ENCODE data around the gene WAC. TPM values are rescaled to one million over a fixed set of nuclear protein-coding genes. Genes with fewer than 3 reads are reported as not detected.
A peak's percentile ranks its signal among the peaks of the same experiment; 100 is the strongest.

The WAC gene
- total RNA-seq, 1 donor from 2014 or later = 97.7 TPM

DNA sequence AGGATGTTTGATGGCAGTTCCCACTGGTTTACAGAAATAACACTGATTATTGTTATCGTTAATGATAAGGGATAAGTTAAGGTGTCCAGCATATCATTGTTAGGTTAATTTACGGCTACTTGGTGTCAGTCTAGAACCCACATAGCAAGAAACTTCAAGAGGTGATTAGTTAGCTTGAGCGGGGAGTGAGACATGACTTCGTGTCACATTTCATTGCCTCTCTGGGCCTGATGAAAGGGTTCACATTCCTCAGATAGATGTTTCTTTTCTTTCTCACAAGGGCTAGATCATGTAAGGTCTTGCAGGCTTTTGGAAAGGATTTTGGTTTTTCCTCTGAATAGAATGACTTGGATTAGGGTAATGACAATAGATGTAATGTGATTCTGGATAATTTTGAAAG lies 26.7 kb downstream of the WAC start:
- H3K27ac Mint-ChIP-seq (ENCODE audit: unreplicated experiment) = peak overlapping the region; percentile 39
- no peak overlapping the region for H3K4me3 Mint-ChIP-seq (ENCODE audit: unreplicated experiment)
- H3K36me3 Mint-ChIP-seq (ENCODE audit: low read depth) = peaks cover 20% of the 10 kb centered on the region
- no peaks in the 10 kb centered on the region for H3K27me3 Mint-ChIP-seq (ENCODE audit: low read depth)
- H3K9me3 Mint-ChIP-seq (ENCODE audit: low read depth) = no peaks in the 10 kb centered on the region
- peaks cover 74% of the 10 kb centered on the region for H3K4me1 Mint-ChIP-seq (ENCODE audit: low read depth)
- no peak for DNase-seq (ENCODE audit: low spot score)
- TF ChIP-seq, protein P1, sequence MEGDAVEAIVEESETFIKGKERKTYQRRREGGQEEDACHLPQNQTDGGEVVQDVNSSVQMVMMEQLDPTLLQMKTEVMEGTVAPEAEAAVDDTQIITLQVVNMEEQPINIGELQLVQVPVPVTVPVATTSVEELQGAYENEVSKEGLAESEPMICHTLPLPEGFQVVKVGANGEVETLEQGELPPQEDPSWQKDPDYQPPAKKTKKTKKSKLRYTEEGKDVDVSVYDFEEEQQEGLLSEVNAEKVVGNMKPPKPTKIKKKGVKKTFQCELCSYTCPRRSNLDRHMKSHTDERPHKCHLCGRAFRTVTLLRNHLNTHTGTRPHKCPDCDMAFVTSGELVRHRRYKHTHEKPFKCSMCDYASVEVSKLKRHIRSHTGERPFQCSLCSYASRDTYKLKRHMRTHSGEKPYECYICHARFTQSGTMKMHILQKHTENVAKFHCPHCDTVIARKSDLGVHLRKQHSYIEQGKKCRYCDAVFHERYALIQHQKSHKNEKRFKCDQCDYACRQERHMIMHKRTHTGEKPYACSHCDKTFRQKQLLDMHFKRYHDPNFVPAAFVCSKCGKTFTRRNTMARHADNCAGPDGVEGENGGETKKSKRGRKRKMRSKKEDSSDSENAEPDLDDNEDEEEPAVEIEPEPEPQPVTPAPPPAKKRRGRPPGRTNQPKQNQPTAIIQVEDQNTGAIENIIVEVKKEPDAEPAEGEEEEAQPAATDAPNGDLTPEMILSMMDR (IDR thresholded peaks at IDR 0.05) = no peak

DNA sequence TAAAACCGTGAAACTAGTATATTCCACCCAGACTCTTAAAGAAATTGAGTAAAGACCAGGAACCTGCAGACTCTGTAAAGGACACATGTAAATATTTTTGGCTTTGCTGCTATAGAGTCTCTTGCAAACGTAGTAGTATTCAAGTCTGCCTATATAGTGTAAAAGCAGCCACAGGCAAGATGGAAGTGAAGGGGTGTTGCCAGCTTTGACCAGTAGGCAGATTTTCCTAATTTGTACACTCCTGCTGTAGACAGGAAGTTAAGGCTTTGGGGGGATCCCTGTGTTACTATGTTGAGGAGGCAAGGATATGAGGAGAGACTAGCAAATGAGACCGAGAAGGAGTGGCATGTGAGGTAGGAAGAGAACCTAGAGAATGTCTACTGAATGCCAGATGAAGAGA lies 27.7 kb downstream of the WAC start:
- Mint-ChIP-seq H3K36me3 (ENCODE audit: low read depth) (peaks cover 14% of the 10 kb centered on the region), H3K4me3 (ENCODE audit: unreplicated experiment) (no peak overlapping the region), H3K27ac (ENCODE audit: unreplicated experiment) (peak overlapping the region; percentile 50)

DNA sequence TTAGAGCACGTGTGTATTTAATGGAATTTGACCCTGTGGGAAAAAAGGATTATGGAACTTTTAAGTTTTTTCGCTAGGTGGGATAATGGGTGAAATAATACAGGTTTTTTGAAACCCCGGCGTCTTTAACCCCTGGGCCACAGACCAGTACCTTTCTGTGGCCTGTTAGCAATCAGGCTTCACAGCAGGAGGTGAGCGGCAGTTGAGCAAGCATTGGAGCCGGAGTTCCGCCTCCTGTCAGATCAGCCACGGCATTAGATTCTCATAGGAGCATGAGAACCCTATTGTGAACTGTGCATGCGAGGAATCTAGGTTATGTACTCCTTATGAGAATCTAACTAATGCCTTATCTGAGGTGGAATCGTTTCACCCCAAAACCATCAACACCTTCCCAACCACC lies 28.6 kb downstream of the WAC start:
- H3K9me3 Mint-ChIP-seq (ENCODE audit: low read depth) = no peaks in the 10 kb centered on the region
- no peak overlapping the region for H3K27ac Mint-ChIP-seq (ENCODE audit: unreplicated experiment)
- DNase-seq (ENCODE audit: low spot score) = no peak
- H3K36me3 Mint-ChIP-seq (ENCODE audit: low read depth) = peaks cover 14% of the 10 kb centered on the region
- peaks cover 77% of the 10 kb centered on the region for H3K4me1 Mint-ChIP-seq (ENCODE audit: low read depth)
- H3K27me3 Mint-ChIP-seq (ENCODE audit: low read depth) = no peaks in the 10 kb centered on the region
- TF ChIP-seq, protein P1 (IDR thresholded peaks at IDR 0.05) = no peak
- H3K4me3 Mint-ChIP-seq (ENCODE audit: unreplicated experiment) = no peak overlapping the region

More for the DNA sequence above, 27.7 kb downstream of the WAC start:
- Mint-ChIP-seq H3K27me3 (ENCODE audit: low read depth) (no peaks in the 10 kb centered on the region), H3K9me3 (ENCODE audit: low read depth) (no peaks in the 10 kb centered on the region), H3K4me1 (ENCODE audit: low read depth) (peaks cover 73% of the 10 kb centered on the region)
- TF ChIP-seq, protein P1 (IDR thresholded peaks at IDR 0.05) = no peak
- DNase-seq (ENCODE audit: low spot score) = no peak

DNA sequence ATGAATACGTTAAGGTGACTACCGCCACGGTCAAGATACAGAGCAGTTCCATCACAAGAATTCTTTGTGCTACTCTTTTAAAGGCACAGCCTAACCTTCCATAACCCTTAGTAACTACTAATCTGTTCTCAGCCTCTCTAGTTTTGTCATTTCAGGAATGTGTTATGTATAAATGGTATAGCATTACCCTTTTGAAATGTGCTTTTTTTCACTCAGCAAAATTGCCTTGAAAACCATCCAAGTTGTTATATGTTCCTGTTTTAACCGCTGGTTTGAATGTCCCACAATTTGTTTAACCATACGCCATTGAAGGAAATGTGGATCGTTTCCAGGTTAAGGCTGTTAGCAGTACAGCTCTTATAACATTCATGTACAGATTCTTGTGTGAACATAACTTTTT lies 32.0 kb downstream of the WAC start:
- peaks cover 9% of the 10 kb centered on the region for H3K36me3 Mint-ChIP-seq (ENCODE audit: low read depth)
- no peaks in the 10 kb centered on the region for H3K27me3 Mint-ChIP-seq (ENCODE audit: low read depth)
- no peaks in the 10 kb centered on the region for H3K9me3 Mint-ChIP-seq (ENCODE audit: low read depth)
- peak overlapping the region; percentile 28 for H3K27ac Mint-ChIP-seq (ENCODE audit: unreplicated experiment)
- no peak for DNase-seq (ENCODE audit: low spot score)
- TF ChIP-seq, protein P1 (IDR thresholded peaks at IDR 0.05) = no peak
- no peak overlapping the region for H3K4me3 Mint-ChIP-seq (ENCODE audit: unreplicated experiment)
- peaks cover 75% of the 10 kb centered on the region for H3K4me1 Mint-ChIP-seq (ENCODE audit: low read depth)

DNA sequence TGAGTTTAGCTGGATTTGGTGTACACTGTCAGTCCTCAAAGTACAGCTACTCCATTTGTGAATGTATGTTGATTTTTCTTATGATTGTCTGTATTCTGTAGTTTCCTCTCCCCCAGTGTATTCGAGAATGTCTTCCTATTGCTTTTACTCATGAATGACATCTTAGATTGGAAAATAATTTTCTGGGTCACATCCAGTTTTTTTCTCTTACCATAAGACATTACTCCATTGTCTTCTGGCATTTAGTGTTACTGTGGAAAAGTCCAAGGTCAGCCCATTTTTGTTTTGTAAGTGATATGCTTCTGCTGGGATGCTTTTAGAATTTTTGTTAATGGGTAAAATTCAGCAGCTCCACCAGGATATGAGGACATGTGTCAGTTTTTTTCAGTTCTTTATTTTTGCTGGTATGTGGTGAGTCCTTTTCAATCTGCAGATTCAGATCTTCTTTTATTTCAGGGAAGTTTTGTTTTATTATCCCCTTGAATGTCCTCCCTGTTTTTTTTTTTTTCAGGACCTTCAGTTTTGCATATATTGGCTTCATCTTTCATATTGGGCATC lies 33.6 kb downstream of the WAC start:
- H3K4me1 Mint-ChIP-seq (ENCODE audit: low read depth) = peaks cover 76% of the 10 kb centered on the region
- H3K4me3 Mint-ChIP-seq (ENCODE audit: unreplicated experiment) = no peak overlapping the region
- H3K36me3 Mint-ChIP-seq (ENCODE audit: low read depth) = peaks cover 4% of the 10 kb centered on the region
- no peak for DNase-seq (ENCODE audit: low spot score)
- peak overlapping the region; percentile 74 for H3K27ac Mint-ChIP-seq (ENCODE audit: unreplicated experiment)
- no peaks in the 10 kb centered on the region for H3K9me3 Mint-ChIP-seq (ENCODE audit: low read depth)
- TF ChIP-seq, protein P1 (IDR thresholded peaks at IDR 0.05) = no peak
- no peaks in the 10 kb centered on the region for H3K27me3 Mint-ChIP-seq (ENCODE audit: low read depth)

Measured in chondrocyte (in vitro differentiated cells).